Endothelial cell of coronary artery (primary cell): ENCODE measurements around the gene MSH2. TPM values are rescaled to one million over a fixed set of nuclear protein-coding genes. Genes with fewer than 3 reads are reported as not detected.

Experiments
- total RNA-seq: library from RNA; depleted of rRNA; stranded (reverse); fragments of >200 nt; gene quantifications from 2 replicates; pipeline ENCODE4 v1.2.3, GENCODE V29; 2014

The MSH2 gene
- total RNA-seq: 20.0 and 33.1 TPM in 2 replicates

DNA sequence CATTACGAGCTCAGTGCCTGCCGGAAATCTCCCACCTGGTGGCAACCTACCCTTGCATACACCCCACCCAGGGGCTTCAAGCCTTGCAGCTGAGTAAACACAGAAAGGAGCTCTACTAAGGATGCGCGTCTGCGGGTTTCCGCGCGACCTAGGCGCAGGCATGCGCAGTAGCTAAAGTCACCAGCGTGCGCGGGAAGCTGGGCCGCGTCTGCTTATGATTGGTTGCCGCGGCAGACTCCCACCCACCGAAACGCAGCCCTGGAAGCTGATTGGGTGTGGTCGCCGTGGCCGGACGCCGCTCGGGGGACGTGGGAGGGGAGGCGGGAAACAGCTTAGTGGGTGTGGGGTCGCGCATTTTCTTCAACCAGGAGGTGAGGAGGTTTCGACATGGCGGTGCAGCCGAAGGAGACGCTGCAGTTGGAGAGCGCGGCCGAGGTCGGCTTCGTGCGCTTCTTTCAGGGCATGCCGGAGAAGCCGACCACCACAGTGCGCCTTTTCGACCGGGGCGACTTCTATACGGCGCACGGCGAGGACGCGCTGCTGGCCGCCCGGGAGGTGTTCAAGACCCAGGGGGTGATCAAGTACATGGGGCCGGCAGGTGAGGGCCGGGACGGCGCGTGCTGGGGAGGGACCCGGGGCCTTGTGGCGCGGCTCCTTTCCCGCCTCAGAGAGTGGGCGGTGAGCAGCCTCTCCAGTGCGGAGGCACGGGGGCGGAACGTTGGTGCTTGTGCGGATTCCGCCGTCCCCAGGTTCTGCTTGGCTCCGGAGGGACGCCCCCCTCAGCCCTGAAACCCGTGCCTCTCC is at the start of gene MSH2:
MSH2 (plus strand) TSS at position 352 of the 804 bp plus-strand sequence; CDS start at position 388, 36 bp downstream.

Other genes starting within 250 kb of the MSH2 start
- gene STPG4, start 247.8 kb upstream of the MSH2 start, total RNA-seq: 0.09 TPM in 2 replicates
- 566 and 605 TPM in 2 replicates for gene CALM2, start 226.6 kb upstream of the MSH2 start, total RNA-seq
- gene EPCAM, start 33.8 kb upstream of the MSH2 start, total RNA-seq: under 0.01 TPM in 1 of 2 replicates, not detected in the other
- gene KCNK12, start 167.8 kb downstream of the MSH2 start, total RNA-seq: under 0.01 TPM in 1 of 2 replicates, not detected in the other